MM.1S (cell line): ENCODE results near the gene RARA.

Source experiments
- CTCF ChIP-seq: fragments of 300-600 bp; sonication (generic); IDR thresholded peaks from 2 replicates; pipeline ENCODE4 v1.5.1; 2016; ENCODE audit warnings: antibody characterized with exemption, low read length, mixed read lengths
- EZH2phosphoT487 ChIP-seq: fragments of 300-600 bp; sonication (generic); IDR thresholded peaks from 2 replicates; pipeline ENCODE4 v1.6.1; 2018; ENCODE audit warnings: antibody characterized with exemption, low read length

- TF ChIP-seq CTCF (no peak), EZH2phosphoT487 (no peak)
These were observed 11.5 kb upstream of the RARA start for GRCh38 chr17:40297511-40297910.
